HepG2 (cell line): ENCODE results near the gene NARF. TPM values are rescaled to one million over a fixed set of nuclear protein-coding genes. Genes with fewer than 3 reads are reported as not detected.

Source experiments
- DNMT1 ChIP-seq: sonication (generic); formaldehyde crosslinking; IDR thresholded peaks from 2 replicates; pipeline ENCODE4 v1.5.1; 2020; ENCODE audit warnings: mild to moderate bottlenecking, missing genetic modification reagents
- MYC ChIP-seq: sonication (generic); formaldehyde crosslinking; IDR thresholded peaks from 2 replicates; pipeline ENCODE4 v1.9.0; 2021; ENCODE audit warnings: missing genetic modification reagents, borderline replicate concordance
- RBAK ChIP-seq: sonication (generic); formaldehyde crosslinking; IDR thresholded peaks from 2 replicates; pipeline ENCODE4 v1.5.1; 2020; ENCODE audit warnings: mild to moderate bottlenecking, missing genetic modification reagents
- SIX1 ChIP-seq: sonication (generic); formaldehyde crosslinking; IDR thresholded peaks from 2 replicates; pipeline ENCODE4 v1.4.0; 2020; ENCODE audit warnings: missing genetic modification reagents, borderline replicate concordance
- ZFP90 ChIP-seq: sonication (generic); formaldehyde crosslinking; IDR thresholded peaks from 2 replicates; pipeline ENCODE4 v1.8.0; 2022; ENCODE audit warnings: missing genetic modification reagents, mild to moderate bottlenecking, inconsistent platforms, borderline replicate concordance
- ZNF207 ChIP-seq: fragments of 450-650 bp; IDR thresholded peaks from 2 replicates; pipeline ENCODE4 v1.6.1; 2016; ENCODE audit warnings: antibody characterized with exemption, borderline replicate concordance
- ZNF383 ChIP-seq: sonication (generic); formaldehyde crosslinking; IDR thresholded peaks from 2 replicates; pipeline ENCODE4 v1.4.0; 2020; ENCODE audit warnings: missing genetic modification reagents, mild to moderate bottlenecking, borderline replicate concordance
- ZNF446 ChIP-seq: sonication (generic); formaldehyde crosslinking; IDR thresholded peaks from 2 replicates; pipeline ENCODE4 v1.5.0; 2020; ENCODE audit warnings: mild to moderate bottlenecking, missing genetic modification reagents
- ZNF460 ChIP-seq: sonication (generic); formaldehyde crosslinking; IDR thresholded peaks from 2 replicates; pipeline ENCODE4 v1.5.1; 2020; ENCODE audit warnings: missing genetic modification reagents, mild to moderate bottlenecking, borderline replicate concordance
- ZNF674 ChIP-seq: sonication (generic); formaldehyde crosslinking; IDR thresholded peaks from 2 replicates; pipeline ENCODE4 v1.5.0; 2020; ENCODE audit warnings: low read depth, mild to moderate bottlenecking, missing genetic modification reagents
- ZNF891 ChIP-seq: sonication (generic); formaldehyde crosslinking; IDR thresholded peaks from 2 replicates; pipeline ENCODE4 v1.5.0; 2020; ENCODE audit warnings: mild to moderate bottlenecking, missing genetic modification reagents
- ZSCAN21 ChIP-seq: sonication (generic); formaldehyde crosslinking; IDR thresholded peaks from 2 replicates; pipeline ENCODE4 v1.8.0; 2022; ENCODE audit warnings: mild to moderate bottlenecking, missing genetic modification reagents, moderate library complexity, borderline replicate concordance
- polyA plus RNA-seq, 8 experiments: library from polyadenylated mRNA; depleted of rRNA in 3 of 8; stranded (reverse) in 7 of 8; unstranded in 1 of 8; fragments of >200 nt; fragmentation: Illumina TruSeq in 4 of 8; extraction: Trizol in 4 of 8; gene quantifications; 2 replicates each; pipeline versions ENCODE4 v1.2.1 to v1.2.3, GENCODE V29; 2011 to 2016; ENCODE audit warnings: low read depth in 4 of 8, missing spikeins in 1 of 8, mixed read lengths in 1 of 8; ENCODE audit not compliant: insufficient read depth in 1 of 8
- total RNA-seq, 5 experiments: library from RNA; depleted of rRNA; stranded (reverse); fragments of >200 nt; fragmentation: Illumina TruSeq; extraction: Trizol; gene quantifications; 2 replicates each; pipeline ENCODE4 v1.2.3, GENCODE V29; 2016; ENCODE audit warnings: low read depth in 1 of 5
- TF ChIP-seq, protein P1 (sequence below): sonication (generic); formaldehyde crosslinking; IDR thresholded peaks from 2 replicates; pipeline ENCODE4 v1.8.0; 2022; ENCODE audit warnings: mild to moderate bottlenecking, missing genetic modification reagents
- TF ChIP-seq, protein P2 (sequence below): sonication (generic); formaldehyde crosslinking; IDR thresholded peaks from 2 replicates; pipeline ENCODE4 v1.4.0; 2020; ENCODE audit warnings: mild to moderate bottlenecking, missing genetic modification reagents
- TF ChIP-seq, protein P3 (sequence below): IDR thresholded peaks from 2 replicates; pipeline ENCODE4 v1.6.1; 2016; ENCODE audit warnings: low read depth, borderline replicate concordance
- TF ChIP-seq, protein P4 (sequence below): sonication (generic); formaldehyde crosslinking; IDR thresholded peaks from 2 replicates; pipeline ENCODE4 v1.5.1; 2020; ENCODE audit warnings: mild to moderate bottlenecking, missing genetic modification reagents
- TF ChIP-seq, protein P5 (sequence below), 2 experiments: fragments of 450-650 bp in 1 of 2; sonication (generic) in 1 of 2; formaldehyde crosslinking; IDR thresholded peaks; 2 replicates each; pipeline versions ENCODE4 v1.5.0 to v1.8.0; 2020 to 2022; ENCODE audit warnings: mild to moderate bottlenecking in 1 of 2, missing genetic modification reagents in 1 of 2
- TF ChIP-seq, protein P6 (sequence below), 2 experiments: sonication (generic) in 1 of 2; formaldehyde crosslinking in 1 of 2; IDR thresholded peaks; 2 replicates each; pipeline versions ENCODE4 v1.4.0 to v1.6.1; 2018 to 2020; ENCODE audit warnings: missing genetic modification reagents in 2 of 2, borderline replicate concordance in 1 of 2, low read depth in 1 of 2, mild to moderate bottlenecking in 1 of 2, missing biosample characterization in 1 of 2
- TF ChIP-seq, protein P7 (sequence below): sonication (generic); formaldehyde crosslinking; IDR thresholded peaks from 2 replicates; pipeline ENCODE4 v1.5.0; 2020; ENCODE audit warnings: mild to moderate bottlenecking, missing genetic modification reagents

The NARF gene
- total and polyA plus RNA-seq, 2 of the 13 experiments (the other 11 are each of a cell fraction or from before 2014, with no cell fraction given): 61.1 to 144 TPM

DNA sequence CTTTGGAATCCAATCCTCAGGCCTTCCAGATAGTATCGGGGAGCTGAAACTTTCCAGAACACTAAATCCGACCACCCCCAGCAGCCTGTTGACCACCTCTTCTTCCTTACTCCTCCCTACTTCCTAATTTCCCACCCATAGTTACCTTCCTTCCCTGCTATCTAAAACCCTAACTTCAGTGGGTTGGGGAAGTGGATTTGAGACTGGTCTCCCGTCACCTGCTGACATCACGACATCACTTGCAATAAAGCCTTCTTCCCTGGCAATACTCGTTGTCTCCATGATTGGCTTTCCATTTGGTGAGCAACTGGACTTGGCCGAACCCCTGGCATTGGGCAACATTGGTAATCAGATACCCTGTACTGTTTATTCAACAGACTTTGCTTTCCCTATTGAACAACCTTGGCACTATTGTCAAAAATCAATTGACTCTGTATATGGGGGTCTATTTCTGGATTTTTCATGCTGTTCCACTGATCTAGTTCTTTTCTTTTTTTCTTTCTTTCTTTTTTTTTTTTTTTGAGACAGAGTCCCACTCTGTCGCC, 49.2 kb downstream of the NARF start (continued):
- TF ChIP-seq ZNF446 (CRISPR knock-in tag) (no peak), DNMT1 (CRISPR knock-in tag) (no peak), ZFP90 (no peak), ZNF460 (CRISPR knock-in tag) (no peak), ZNF383 (CRISPR knock-in tag) (no peak), ZNF891 (CRISPR knock-in tag) (no peak), MYC (CRISPR knock-in tag) (no peak), ZNF207 (no peak), ZNF674 (CRISPR knock-in tag) (no peak), SIX1 (CRISPR knock-in tag) (peak; percentile 95), RBAK (CRISPR knock-in tag) (no peak), ZSCAN21 (no peak)
- TF ChIP-seq, protein P1, sequence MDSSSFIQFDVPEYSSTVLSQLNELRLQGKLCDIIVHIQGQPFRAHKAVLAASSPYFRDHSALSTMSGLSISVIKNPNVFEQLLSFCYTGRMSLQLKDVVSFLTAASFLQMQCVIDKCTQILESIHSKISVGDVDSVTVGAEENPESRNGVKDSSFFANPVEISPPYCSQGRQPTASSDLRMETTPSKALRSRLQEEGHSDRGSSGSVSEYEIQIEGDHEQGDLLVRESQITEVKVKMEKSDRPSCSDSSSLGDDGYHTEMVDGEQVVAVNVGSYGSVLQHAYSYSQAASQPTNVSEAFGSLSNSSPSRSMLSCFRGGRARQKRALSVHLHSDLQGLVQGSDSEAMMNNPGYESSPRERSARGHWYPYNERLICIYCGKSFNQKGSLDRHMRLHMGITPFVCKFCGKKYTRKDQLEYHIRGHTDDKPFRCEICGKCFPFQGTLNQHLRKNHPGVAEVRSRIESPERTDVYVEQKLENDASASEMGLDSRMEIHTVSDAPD (CRISPR knock-in tag): 0 out of 2 replicates have a peak, but pooled peaks have one; percentile 28
- TF ChIP-seq, protein P2, sequence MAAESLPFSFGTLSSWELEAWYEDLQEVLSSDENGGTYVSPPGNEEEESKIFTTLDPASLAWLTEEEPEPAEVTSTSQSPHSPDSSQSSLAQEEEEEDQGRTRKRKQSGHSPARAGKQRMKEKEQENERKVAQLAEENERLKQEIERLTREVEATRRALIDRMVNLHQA (CRISPR knock-in tag): no peak
- TF ChIP-seq, protein P3, sequence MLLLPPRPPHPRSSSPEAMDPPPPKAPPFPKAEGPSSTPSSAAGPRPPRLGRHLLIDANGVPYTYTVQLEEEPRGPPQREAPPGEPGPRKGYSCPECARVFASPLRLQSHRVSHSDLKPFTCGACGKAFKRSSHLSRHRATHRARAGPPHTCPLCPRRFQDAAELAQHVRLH (CRISPR knock-in tag): no peak
- TF ChIP-seq, protein P4, sequence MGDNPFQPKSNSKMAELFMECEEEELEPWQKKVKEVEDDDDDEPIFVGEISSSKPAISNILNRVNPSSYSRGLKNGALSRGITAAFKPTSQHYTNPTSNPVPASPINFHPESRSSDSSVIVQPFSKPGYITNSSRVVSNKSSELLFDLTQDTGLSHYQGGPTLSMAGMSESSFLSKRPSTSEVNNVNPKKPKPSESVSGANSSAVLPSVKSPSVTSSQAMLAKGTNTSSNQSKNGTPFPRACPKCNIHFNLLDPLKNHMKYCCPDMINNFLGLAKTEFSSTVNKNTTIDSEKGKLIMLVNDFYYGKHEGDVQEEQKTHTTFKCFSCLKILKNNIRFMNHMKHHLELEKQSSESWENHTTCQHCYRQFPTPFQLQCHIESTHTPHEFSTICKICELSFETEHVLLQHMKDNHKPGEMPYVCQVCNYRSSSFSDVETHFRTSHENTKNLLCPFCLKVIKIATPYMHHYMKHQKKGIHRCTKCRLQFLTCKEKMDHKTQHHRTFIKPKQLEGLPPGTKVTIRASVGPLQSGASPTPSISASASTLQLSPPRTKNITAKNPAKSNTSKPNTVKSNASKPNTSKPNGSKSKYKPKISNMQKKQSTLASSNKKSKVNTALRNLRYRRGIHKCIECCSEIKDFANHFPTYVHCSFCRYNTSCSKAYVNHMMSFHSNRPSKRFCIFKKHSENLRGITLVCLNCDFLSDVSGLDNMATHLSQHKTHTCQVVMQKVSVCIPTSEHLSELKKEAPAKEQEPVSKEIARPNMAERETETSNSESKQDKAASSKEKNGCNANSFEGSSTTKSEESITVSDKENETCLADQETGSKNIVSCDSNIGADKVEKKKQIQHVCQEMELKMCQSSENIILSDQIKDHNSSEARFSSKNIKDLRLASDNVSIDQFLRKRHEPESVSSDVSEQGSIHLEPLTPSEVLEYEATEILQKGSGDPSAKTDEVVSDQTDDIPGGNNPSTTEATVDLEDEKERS (CRISPR knock-in tag): no peak
- TF ChIP-seq, protein P5, sequence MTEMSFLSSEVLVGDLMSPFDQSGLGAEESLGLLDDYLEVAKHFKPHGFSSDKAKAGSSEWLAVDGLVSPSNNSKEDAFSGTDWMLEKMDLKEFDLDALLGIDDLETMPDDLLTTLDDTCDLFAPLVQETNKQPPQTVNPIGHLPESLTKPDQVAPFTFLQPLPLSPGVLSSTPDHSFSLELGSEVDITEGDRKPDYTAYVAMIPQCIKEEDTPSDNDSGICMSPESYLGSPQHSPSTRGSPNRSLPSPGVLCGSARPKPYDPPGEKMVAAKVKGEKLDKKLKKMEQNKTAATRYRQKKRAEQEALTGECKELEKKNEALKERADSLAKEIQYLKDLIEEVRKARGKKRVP (CRISPR knock-in tag; IDR thresholded peaks at IDR 0.05): no peak
- TF ChIP-seq, protein P6, sequence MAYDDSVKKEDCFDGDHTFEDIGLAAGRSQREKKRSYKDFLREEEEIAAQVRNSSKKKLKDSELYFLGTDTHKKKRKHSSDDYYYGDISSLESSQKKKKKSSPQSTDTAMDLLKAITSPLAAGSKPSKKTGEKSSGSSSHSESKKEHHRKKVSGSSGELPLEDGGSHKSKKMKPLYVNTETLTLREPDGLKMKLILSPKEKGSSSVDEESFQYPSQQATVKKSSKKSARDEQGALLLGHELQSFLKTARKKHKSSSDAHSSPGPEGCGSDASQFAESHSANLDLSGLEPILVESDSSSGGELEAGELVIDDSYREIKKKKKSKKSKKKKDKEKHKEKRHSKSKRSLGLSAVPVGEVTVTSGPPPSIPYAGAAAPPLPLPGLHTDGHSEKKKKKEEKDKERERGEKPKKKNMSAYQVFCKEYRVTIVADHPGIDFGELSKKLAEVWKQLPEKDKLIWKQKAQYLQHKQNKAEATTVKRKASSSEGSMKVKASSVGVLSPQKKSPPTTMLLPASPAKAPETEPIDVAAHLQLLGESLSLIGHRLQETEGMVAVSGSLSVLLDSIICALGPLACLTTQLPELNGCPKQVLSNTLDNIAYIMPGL (CRISPR knock-in tag; IDR thresholded peaks at IDR 0.05; ENCODE audit: borderline replicate concordance in 1 of 2, low read depth in 1 of 2): no peak
- TF ChIP-seq, protein P7, sequence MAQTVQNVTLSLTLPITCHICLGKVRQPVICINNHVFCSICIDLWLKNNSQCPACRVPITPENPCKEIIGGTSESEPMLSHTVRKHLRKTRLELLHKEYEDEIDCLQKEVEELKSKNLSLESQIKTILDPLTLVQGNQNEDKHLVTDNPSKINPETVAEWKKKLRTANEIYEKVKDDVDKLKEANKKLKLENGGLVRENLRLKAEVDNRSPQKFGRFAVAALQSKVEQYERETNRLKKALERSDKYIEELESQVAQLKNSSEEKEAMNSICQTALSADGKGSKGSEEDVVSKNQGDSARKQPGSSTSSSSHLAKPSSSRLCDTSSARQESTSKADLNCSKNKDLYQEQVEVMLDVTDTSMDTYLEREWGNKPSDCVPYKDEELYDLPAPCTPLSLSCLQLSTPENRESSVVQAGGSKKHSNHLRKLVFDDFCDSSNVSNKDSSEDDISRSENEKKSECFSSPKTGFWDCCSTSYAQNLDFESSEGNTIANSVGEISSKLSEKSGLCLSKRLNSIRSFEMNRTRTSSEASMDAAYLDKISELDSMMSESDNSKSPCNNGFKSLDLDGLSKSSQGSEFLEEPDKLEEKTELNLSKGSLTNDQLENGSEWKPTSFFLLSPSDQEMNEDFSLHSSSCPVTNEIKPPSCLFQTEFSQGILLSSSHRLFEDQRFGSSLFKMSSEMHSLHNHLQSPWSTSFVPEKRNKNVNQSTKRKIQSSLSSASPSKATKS (CRISPR knock-in tag): no peak
